HG02763 (cell line): ENCODE data around the gene AOC1.

Experiments
- ATAC-seq: cut with Tn5 transposase; IDR thresholded peaks from one replicate; pipeline ENCODE4 v1.9.1; 2021; ENCODE audit warnings: mild to moderate bottlenecking, moderate library complexity; ENCODE audit not compliant: unreplicated experiment

Gene AOC1

GRCh38 chr7:150856303-150857275, 4.3 kb downstream of the AOC1 start:
- no peak for ATAC-seq

- ATAC-seq: no peak
Measured at GRCh38 chr7:150857276-150858055, 5.1 kb downstream of the AOC1 start.

GRCh38 chr7:150858236-150859197, 6.2 kb downstream of the AOC1 start:
- ATAC-seq: no peak

- no peak for ATAC-seq
Measured at GRCh38 chr7:150860291-150860977, 8.1 kb downstream of the AOC1 start.

- no peak for ATAC-seq
Measured at GRCh38 chr7:150860978-150861295, 8.6 kb downstream of the AOC1 start.

GRCh38 chr7:150862356-150862755, 10.0 kb downstream of the AOC1 start:
- ATAC-seq: no peak

GRCh38 chr7:150863946-150864345, 11.6 kb downstream of the AOC1 start:
- no peak for ATAC-seq

- ATAC-seq: no peak
Measured at GRCh38 chr7:150866932-150867564, 14.7 kb downstream of the AOC1 start.

GRCh38 chr7:150867605-150868004, 15.3 kb downstream of the AOC1 start:
- no peak for ATAC-seq

- no peak for ATAC-seq
Measured at GRCh38 chr7:150869467-150869866, 17.1 kb downstream of the AOC1 start.

- ATAC-seq: no peak
Measured at GRCh38 chr7:150871601-150872000, 19.3 kb downstream of the AOC1 start.

GRCh38 chr7:150874401-150875198, 22.3 kb downstream of the AOC1 start:
- no peak for ATAC-seq

GRCh38 chr7:150875791-150876190, 23.5 kb downstream of the AOC1 start:
- no peak for ATAC-seq

- ATAC-seq: no peak
Measured at GRCh38 chr7:150876817-150877526, 24.7 kb downstream of the AOC1 start.

- no peak for ATAC-seq
Measured at GRCh38 chr7:150877536-150877935, 25.2 kb downstream of the AOC1 start.

GRCh38 chr7:150879345-150879744, 27.0 kb downstream of the AOC1 start:
- ATAC-seq: no peak

- ATAC-seq: no peak
Measured at GRCh38 chr7:150881189-150881588, 28.9 kb downstream of the AOC1 start.

GRCh38 chr7:150890853-150891584, 38.7 kb downstream of the AOC1 start:
- ATAC-seq: no peak
